Adrenal gland (tissue), 5 donors: ENCODE measurements around the gene SETD3.

Experiments used
- POLR2A ChIP-seq, 2 donors: fragments of 450-650 bp; IDR thresholded peaks; one replicate each; pipeline ENCODE4 v1.6.1; 2017; ENCODE audit warnings: antibody characterized with exemption in 2 of 2, mild to moderate bottlenecking in 2 of 2, moderate library complexity in 1 of 2
- TF ChIP-seq, protein P1 (sequence below), 6 experiments: fragments of 450-650 bp in 4 of 6; fragments of 200-600 bp in 2 of 6; sonication (generic) in 1 of 6; IDR thresholded peaks; 1 replicate in 5 of 6; 2 replicates in 1 of 6; pipeline versions ENCODE4 v1.5.1 to v1.8.0; 2016 to 2021; ENCODE audit warnings: antibody characterized with exemption in 6 of 6, mild to moderate bottlenecking in 2 of 6, moderate library complexity in 1 of 6
- donor health status: DM: no; HTN: no; CAD: no.

DNA sequence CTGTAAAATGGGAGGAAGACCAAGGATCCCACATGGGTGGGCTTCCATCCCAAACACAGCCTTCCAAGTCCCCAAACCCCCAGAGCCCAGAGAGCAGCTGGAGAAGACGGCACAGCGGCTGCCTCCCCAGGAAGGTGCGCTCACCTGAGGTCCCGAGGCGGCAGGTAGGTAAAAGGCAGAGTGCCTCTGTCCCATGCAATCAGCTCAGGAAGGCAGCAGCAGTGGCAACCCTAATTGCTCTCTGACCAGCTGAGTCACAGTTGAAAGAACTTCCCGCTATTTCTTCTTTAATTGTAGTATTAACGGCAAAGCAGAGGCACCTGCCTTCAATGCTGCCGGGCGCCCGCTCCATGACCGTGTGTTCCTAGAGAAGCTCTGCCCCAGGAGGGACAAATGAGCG is 117.6 kb downstream of the SETD3 start:
- TF ChIP-seq, protein P1, sequence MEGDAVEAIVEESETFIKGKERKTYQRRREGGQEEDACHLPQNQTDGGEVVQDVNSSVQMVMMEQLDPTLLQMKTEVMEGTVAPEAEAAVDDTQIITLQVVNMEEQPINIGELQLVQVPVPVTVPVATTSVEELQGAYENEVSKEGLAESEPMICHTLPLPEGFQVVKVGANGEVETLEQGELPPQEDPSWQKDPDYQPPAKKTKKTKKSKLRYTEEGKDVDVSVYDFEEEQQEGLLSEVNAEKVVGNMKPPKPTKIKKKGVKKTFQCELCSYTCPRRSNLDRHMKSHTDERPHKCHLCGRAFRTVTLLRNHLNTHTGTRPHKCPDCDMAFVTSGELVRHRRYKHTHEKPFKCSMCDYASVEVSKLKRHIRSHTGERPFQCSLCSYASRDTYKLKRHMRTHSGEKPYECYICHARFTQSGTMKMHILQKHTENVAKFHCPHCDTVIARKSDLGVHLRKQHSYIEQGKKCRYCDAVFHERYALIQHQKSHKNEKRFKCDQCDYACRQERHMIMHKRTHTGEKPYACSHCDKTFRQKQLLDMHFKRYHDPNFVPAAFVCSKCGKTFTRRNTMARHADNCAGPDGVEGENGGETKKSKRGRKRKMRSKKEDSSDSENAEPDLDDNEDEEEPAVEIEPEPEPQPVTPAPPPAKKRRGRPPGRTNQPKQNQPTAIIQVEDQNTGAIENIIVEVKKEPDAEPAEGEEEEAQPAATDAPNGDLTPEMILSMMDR (IDR thresholded peaks at IDR 0.05) = no peak
- no peak for TF ChIP-seq POLR2A (IDR thresholded peaks at IDR 0.05)
